ENCODE data around the gene MINDY1.

Gene MINDY1

DNA sequence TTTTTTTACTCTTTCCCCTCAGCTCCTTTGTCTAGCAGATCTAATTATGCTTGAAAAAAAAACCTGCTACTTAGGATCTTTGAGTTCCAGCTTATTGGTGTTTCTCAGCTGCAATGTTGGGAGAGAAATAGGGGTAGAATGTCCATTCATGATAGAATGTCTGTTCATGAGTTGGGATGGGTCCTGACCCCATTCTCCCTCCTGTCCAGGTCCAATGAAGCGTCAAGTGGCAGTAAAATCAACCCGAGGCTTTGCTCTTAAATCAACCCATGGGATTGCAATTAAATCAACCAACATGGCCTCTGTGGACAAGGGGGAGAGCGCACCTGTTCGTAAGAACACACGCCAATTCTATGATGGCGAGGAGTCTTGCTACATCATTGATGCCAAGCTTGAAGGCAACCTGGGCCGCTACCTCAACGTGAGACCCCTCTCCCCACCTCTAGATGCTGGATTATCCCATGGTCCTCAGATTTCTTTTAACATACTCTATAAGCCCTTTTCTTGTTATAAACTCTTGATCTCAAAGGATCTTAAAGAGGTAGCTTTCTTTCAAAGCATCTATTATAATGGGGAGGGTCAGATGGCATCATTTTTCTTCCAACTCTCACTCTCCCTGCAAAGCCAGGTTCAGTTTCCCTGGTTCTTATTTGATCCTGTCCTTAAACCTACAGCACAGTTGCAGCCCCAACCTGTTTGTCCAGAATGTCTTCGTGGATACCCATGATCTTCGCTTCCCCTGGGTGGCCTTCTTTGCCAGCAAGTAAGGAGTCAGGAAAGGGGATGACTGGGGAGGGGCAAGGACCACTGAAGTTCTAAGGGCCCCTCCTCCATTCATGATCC is 43.2 kb downstream of the MINDY1 start:
- DNase-seq, result no peak

GRCh38 chr1:150961756-150962155 is 44.9 kb downstream of the MINDY1 start:
- no peak for DNase-seq

GRCh38 chr1:150960646-150961045 is 46.1 kb downstream of the MINDY1 start:
- no peak for DNase-seq

DNA sequence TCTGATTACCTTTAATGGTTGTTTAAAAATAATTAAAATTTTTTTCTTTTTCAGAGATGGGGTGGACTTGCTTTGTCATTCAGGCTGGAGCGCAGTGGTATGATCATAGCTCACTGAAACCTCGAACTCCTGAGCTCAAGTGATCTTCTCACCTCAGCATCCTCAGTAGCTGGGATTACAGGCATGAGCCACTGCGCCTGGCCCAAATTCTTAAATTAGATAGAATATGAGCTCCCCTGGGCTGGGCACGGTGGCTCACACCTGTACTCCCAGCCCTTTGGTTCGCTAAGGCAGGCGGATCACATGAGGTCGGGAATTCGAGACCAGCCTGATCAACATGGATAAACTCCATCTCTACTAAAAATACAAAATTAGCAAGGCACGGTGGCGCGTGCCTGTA is 49.0 kb downstream of the MINDY1 start:
- no peak for DNase-seq

- no peak for DNase-seq
Measured at GRCh38 chr1:150955280-150955679, 51.4 kb downstream of the MINDY1 start.

DNA sequence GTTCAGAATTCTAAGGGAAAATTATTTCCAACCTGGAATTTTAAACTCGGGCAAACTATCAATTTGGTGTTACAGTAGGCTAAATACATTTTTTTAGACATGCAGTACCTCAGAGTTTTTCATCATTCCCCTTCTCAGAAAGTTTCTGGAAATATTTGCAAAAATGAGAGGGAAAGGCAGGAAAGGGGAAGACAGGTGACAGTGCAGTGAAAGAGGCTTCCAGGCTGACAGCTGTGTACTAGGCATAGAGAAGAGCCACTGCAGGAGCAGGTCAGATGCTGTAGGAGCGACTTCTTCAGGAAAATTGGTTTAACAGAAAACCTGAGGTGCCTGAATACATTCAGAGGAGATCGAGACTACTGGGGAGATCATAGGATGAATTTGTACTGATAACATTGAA is 52.0 kb downstream of the MINDY1 start:
- no peak for DNase-seq
